H1 (cell line): ENCODE measurements around the gene RASL11B.

Source experiments
- CEBPB ChIP-seq: IDR thresholded peaks from 2 replicates; pipeline ENCODE4 v1.6.1; 2012; ENCODE audit warnings: low read depth, low read length
- CTCF ChIP-seq, 3 experiments: IDR thresholded peaks; 1 replicate in 2 of 3; 2 replicates in 1 of 3; pipeline versions ENCODE4 v1.5.1 to v1.6.1; 2011; ENCODE audit warnings: low read length in 3 of 3, mild to moderate bottlenecking in 3 of 3, inconsistent platforms in 2 of 3, low read depth in 1 of 3, moderate library complexity in 1 of 3; ENCODE audit not compliant: insufficient read depth in 1 of 3; ENCODE audit errors: control extremely low read depth in 1 of 3
- NRF1 ChIP-seq: IDR thresholded peaks from 2 replicates; pipeline ENCODE4 v1.6.1; 2011; ENCODE audit warnings: mild to moderate bottlenecking, low read depth, low read length, improper control_type of control experiment
- SIN3A ChIP-seq, 2 experiments: IDR thresholded peaks in 1 of 2; conservative IDR thresholded peaks in 1 of 2; 2 replicates each; pipeline ENCODE4 v1.6.1; 2011 to 2012; ENCODE audit warnings: low read length in 2 of 2, improper control_type of control experiment in 1 of 2, low read depth in 1 of 2, mild to moderate bottlenecking in 1 of 2
- TAF1 ChIP-seq: IDR thresholded peaks from 2 replicates; pipeline ENCODE4 v1.6.1; 2011; ENCODE audit warnings: mild to moderate bottlenecking, low read depth, low read length

GRCh38 chr4:52907510-52907909, 45.4 kb downstream of the RASL11B start:
- TF ChIP-seq CTCF (IDR thresholded peaks at IDR 0.05; ENCODE audit: control extremely low read depth in 1 of 3, insufficient read depth in 1 of 3, low read depth in 1 of 3, low read length in 3 of 3): no peak
- no peak for TF ChIP-seq TAF1
- TF ChIP-seq NRF1: no peak
- no peak for TF ChIP-seq CEBPB
- TF ChIP-seq SIN3A (conservative IDR thresholded peaks at IDR 0.05 in 1 of 2, IDR thresholded peaks at IDR 0.05 in 1 of 2; ENCODE audit: low read depth in 1 of 2, low read length in 2 of 2): no peak
